Activated naive CD4-positive, alpha-beta T cell treated with anti-CD3 and anti-CD28 coated beads, Interleukin-2, amount 10 ng/mL, durations not matched to agents 7 days and 5 days (primary cell): ENCODE results near the gene LRRC8D.

Experiments
- CTCF ChIA-PET: fragments of 350-600 bp; sonication (Branson Sonifier 250); formaldehyde crosslinking; loops from one replicate; lab custom pipeline; 2021; ENCODE audit warnings: antibody characterized with exemption; lab: Charles Lee
- DNase-seq: peaks from one replicate; pipeline ENCODE4 v3.0.0-alpha.2; 2020
- H3K27ac Mint-ChIP-seq: one replicate; pipeline ENCODE4 v1.8.0; 2021; ENCODE audit warnings: mild to moderate bottlenecking, moderate library complexity, mixed read lengths
- H3K27me3 Mint-ChIP-seq: one replicate; pipeline ENCODE4 v1.8.0; 2021; ENCODE audit warnings: mild to moderate bottlenecking, mixed read lengths
- H3K36me3 Mint-ChIP-seq: one replicate; pipeline ENCODE4 v1.8.0; 2021; ENCODE audit warnings: mixed read lengths
- H3K4me1 Mint-ChIP-seq: one replicate; pipeline ENCODE4 v1.8.0; 2021; ENCODE audit warnings: mixed read lengths
- H3K4me3 Mint-ChIP-seq: one replicate; pipeline ENCODE4 v1.8.0; 2021; ENCODE audit warnings: mild to moderate bottlenecking, moderate library complexity, mixed read lengths
- H3K9me3 Mint-ChIP-seq: one replicate; pipeline ENCODE4 v1.8.0; 2021; ENCODE audit warnings: mixed read lengths

The LRRC8D gene

DNA sequence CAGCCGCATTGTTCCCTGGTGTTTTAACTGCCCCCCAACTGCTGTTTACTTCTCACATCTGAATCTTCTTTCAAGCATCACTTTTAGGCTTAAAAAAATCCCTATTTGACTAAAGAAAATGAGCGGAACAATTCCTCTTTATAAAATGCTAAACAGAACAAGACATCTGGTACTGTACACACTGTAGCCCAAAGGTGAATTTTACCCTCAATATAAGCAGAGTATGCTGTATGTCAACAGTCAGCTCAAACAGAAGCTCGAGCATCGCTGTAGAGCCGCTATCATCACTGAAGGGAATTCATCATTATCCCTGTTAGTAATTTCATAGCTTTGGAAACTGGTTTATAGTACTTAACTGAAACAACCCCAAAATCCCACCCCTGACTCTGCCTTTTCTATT is 85.3 kb downstream of the LRRC8D start:
- no peak overlapping the region for H3K4me3 Mint-ChIP-seq
- CTCF ChIA-PET = interaction anchor here (1.1 to 1.2 kb wide), 2 partner anchors 10 to 83 kb away, joined by 3 read pairs; no protein-coding TSS in a partner anchor
- no peak for DNase-seq
- H3K4me1 Mint-ChIP-seq = peaks cover 22% of the 10 kb centered on the region
- H3K36me3 Mint-ChIP-seq = peaks cover 12% of the 10 kb centered on the region
- H3K27ac Mint-ChIP-seq = no peak overlapping the region
- H3K9me3 Mint-ChIP-seq = no peaks in the 10 kb centered on the region
- H3K27me3 Mint-ChIP-seq = no peaks in the 10 kb centered on the region

DNA sequence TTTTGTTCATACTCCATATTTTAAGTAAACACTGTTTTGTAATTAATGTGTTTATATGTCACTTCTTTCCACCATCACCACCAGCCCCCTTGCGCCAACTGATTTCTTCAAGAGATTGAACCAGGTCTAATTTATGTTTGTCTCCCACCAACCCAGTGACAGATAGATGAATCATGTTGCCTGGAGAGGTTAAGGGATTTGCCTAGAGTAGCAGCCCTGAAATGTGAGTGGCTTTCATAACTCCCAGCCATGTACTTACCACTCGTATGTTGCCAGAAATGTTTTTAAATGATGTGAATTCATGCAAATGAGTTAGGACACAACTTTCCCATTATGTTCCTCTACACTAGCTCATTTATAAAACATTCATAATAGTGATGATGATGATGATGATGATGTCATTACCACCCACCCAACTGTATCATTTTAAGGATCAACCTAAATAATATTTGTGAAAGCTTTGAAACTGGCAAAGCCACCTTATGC is 86.9 kb downstream of the LRRC8D start:
- Mint-ChIP-seq H3K27me3 (no peaks in the 10 kb centered on the region), H3K4me1 (peaks cover 23% of the 10 kb centered on the region), H3K27ac (no peak overlapping the region), H3K4me3 (no peak overlapping the region), H3K9me3 (no peaks in the 10 kb centered on the region), H3K36me3 (peaks cover 15% of the 10 kb centered on the region)
- DNase-seq = no peak
- CTCF ChIA-PET = no interaction called here

DNA sequence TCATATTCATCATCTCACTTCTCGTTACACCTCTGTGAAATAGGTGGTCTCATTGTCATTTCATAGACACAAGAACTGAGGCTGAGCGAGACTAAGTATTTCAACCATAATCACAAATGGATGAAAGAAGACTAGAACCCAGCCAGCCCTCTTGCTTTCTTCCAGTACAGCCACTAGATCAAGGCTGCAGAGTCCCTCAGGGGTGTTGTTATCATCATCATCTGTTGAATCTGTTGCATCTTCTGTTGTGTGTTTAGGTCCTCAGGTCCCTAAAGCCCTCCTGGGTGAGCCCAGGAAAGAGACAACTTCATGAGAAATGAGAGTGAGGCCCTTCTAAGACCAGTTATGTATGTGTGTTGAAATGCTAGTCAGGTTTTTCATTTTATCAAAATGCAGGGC is 87.4 kb downstream of the LRRC8D start:
- no peak overlapping the region for H3K4me3 Mint-ChIP-seq
- CTCF ChIA-PET = no interaction called here
- H3K36me3 Mint-ChIP-seq = peaks cover 17% of the 10 kb centered on the region
- no peaks in the 10 kb centered on the region for H3K27me3 Mint-ChIP-seq
- no peaks in the 10 kb centered on the region for H3K9me3 Mint-ChIP-seq
- H3K4me1 Mint-ChIP-seq = peaks cover 27% of the 10 kb centered on the region
- no peak overlapping the region for H3K27ac Mint-ChIP-seq
- no peak for DNase-seq

DNA sequence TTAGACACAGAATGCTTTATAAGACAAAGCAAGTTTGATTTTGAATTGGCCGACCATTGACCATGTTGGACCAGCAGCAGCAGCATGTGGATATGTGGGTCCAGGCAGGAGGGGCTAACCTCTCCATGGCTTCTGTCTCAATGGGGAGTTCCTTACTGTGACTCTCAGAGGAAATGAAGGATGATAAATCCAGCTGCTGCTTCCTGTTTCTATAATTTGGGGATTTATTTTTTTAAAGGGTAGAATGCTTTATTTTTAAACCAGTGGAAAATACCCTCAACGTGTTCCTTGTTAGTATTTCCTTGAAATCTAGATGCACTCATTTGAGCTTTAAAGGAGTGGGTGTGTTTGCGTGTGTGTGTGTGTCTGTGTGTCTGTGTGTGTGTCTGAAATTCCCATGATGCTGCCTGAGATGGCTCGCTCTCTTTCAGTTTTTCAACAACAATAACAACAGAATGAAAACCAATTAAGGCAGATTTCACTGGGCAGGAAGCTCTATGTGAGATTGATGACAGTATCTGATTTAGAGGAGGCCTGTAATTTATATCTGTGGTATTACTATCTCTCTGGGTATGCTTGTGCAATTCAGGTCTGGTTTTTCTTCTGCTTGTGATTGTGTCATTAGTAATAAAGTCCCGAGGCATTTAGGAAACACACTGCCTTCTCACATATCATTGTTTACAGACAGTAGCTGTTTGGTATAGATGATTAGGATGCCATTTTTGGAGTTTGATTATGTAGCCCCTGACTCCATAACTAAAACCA is 88.0 kb downstream of the LRRC8D start:
- Mint-ChIP-seq H3K36me3 (peaks cover 17% of the 10 kb centered on the region), H3K27ac (no peak overlapping the region), H3K4me1 (peaks cover 26% of the 10 kb centered on the region), H3K27me3 (no peaks in the 10 kb centered on the region), H3K9me3 (no peaks in the 10 kb centered on the region), H3K4me3 (no peak overlapping the region)
- no peak for DNase-seq
- CTCF ChIA-PET = interaction anchor here (0.5 kb wide), 1 partner anchor 947 kb away, joined by 3 read pairs; no protein-coding TSS in a partner anchor

DNA sequence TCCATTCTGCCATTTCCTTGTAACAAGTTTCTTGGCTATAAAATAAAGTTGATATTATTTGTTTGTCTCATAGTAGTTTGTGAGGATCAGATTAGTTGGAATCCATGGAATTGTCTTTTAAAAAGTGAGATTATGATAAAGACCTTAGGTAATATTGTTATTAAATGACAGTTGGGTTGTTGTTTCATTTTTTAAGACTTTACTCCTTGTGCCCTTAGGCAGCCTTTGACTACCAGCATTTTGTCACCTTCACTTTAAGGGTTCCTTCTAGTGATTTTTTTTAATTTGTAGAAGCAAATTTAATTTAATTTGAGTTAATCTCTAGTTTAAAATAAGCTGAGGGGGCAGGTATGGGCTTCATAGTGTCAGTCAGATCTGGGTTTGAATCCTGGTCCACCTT is 89.4 kb downstream of the LRRC8D start:
- no peaks in the 10 kb centered on the region for H3K9me3 Mint-ChIP-seq
- H3K27me3 Mint-ChIP-seq = no peaks in the 10 kb centered on the region
- H3K36me3 Mint-ChIP-seq = peaks cover 15% of the 10 kb centered on the region
- CTCF ChIA-PET = no interaction called here
- H3K4me1 Mint-ChIP-seq = peaks cover 19% of the 10 kb centered on the region
- no peak overlapping the region for H3K27ac Mint-ChIP-seq
- no peak overlapping the region for H3K4me3 Mint-ChIP-seq
- no peak for DNase-seq

DNA sequence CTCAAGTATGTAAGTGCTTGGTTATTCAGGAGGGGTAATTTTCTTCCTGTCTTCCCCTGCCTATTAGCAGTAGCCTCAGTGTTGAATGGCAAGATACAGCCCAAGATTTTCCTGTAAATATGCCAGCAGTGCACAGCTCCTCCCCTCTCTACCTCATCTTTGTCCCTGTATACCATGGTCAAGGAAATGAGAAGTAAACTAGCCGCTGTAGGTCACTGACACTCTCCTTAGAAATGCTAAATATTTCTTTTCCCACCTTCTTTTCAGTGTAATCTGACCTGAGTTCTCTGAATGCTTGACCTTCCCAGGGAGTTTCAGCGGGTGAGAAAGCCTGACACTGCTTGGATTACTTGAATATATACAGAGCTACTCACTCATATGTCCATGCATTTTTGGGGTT is 89.9 kb downstream of the LRRC8D start:
- no peaks in the 10 kb centered on the region for H3K9me3 Mint-ChIP-seq
- H3K36me3 Mint-ChIP-seq = peaks cover 12% of the 10 kb centered on the region
- H3K4me3 Mint-ChIP-seq = no peak overlapping the region
- CTCF ChIA-PET = no interaction called here
- DNase-seq = no peak
- H3K4me1 Mint-ChIP-seq = peaks cover 19% of the 10 kb centered on the region
- no peak overlapping the region for H3K27ac Mint-ChIP-seq
- H3K27me3 Mint-ChIP-seq = no peaks in the 10 kb centered on the region

DNA sequence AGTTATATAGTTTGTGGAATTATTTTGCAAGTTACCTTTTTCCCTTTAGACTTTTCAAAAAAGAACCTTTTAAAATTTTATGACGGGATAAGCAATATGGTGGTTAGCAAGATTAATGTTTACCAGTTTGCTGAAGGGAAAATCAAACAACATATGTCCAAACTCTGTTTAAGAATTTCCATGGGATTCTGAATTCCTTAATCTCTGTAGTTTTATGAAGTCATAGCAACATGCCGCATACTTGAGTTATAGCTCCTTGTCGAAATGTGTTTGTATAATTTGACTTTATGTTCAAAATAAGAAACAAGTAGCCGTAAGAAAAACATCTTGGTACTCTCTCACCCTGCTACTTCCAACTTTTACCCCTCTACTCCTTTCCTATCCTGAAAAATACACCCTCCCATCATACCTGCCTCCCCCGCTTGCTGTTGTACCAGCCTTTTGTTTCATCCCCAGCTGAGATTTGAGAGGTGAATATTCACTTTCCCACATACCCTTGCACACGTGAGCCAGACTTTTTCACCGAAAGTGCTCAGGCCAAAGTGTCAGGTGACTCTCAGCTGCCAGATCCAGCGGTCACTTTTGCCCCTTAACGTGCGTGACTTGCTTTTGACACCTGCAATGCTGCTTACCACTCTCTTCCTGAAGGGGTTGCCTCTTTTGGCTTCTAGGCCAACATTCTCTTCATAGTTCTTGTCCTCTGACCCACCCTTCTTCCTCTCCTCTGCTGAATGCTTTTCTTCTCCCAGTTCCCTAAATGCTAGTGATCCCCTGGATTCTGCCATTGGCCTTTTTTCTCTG is 90.6 kb downstream of the LRRC8D start:
- Mint-ChIP-seq H3K4me1 (peaks cover 19% of the 10 kb centered on the region), H3K36me3 (peaks cover 12% of the 10 kb centered on the region)

DNA sequence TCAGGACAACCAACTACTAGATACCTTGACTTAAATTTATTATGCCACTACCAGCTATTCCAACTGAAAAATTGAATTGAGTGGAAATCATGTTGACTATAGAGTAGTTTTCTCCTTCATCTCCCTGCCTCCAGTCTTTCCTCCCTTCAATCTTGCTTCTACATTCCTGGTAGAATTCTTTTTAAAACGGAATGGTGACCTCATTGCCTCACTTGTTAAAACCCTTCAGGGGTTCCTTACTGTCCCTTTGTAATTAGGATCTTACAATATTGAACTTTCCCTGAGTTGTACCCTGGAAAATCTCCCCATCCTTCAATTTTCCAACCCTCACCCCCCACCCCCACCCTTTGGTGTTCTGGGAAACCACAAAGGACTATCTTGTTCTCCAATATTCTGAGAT is 91.2 kb downstream of the LRRC8D start:
- peaks cover 14% of the 10 kb centered on the region for H3K36me3 Mint-ChIP-seq
- H3K9me3 Mint-ChIP-seq = no peaks in the 10 kb centered on the region
- no peak overlapping the region for H3K27ac Mint-ChIP-seq
- H3K4me1 Mint-ChIP-seq = peaks cover 14% of the 10 kb centered on the region
- no peaks in the 10 kb centered on the region for H3K27me3 Mint-ChIP-seq
- CTCF ChIA-PET = no interaction called here
- H3K4me3 Mint-ChIP-seq = no peak overlapping the region
- no peak for DNase-seq

More for the DNA sequence above, 90.6 kb downstream of the LRRC8D start:
- no peak for DNase-seq
- Mint-ChIP-seq H3K27me3 (no peaks in the 10 kb centered on the region), H3K4me3 (no peak overlapping the region), H3K27ac (no peak overlapping the region), H3K9me3 (no peaks in the 10 kb centered on the region)
- CTCF ChIA-PET = no interaction called here

DNA sequence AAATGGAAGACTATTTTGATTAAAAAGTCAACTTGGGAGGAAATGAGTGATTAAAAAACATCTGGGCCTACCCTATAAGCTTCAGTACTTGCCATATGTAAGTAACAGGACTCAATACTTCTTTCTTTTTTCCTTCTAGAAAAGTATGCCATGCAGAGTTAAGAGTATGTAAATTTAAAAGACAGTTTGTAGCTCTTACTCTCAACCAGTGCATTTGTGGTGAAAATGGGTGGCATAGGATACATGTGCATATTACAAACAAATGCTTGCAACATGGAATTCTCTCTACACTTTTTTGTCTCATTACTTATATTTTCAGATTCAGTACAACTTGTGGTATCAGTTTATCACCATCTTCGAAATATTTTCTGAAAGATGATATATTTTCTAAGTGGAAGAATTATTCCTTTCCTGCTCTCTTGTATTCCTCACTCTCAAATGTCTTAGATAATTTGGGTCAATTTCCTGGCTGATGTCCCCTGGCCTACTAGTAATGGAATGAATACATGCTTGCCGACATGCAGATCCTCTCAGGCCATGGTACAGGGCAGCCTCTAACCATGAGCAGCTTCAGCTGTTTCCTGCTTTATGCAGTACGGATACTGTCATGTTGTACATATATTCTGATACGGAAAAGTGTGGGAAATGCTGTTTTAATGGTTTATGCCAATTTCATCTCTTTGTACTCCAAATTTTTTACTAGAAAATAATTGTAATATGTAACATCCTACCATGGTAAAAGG is 92.7 kb downstream of the LRRC8D start:
- no peak for DNase-seq
- H3K36me3 Mint-ChIP-seq = peaks cover 13% of the 10 kb centered on the region
- no peaks in the 10 kb centered on the region for H3K27me3 Mint-ChIP-seq
- H3K9me3 Mint-ChIP-seq = no peaks in the 10 kb centered on the region
- peaks cover 11% of the 10 kb centered on the region for H3K4me1 Mint-ChIP-seq
- H3K4me3 Mint-ChIP-seq = no peak overlapping the region
- H3K27ac Mint-ChIP-seq = no peak overlapping the region
- CTCF ChIA-PET = no interaction called here

DNA sequence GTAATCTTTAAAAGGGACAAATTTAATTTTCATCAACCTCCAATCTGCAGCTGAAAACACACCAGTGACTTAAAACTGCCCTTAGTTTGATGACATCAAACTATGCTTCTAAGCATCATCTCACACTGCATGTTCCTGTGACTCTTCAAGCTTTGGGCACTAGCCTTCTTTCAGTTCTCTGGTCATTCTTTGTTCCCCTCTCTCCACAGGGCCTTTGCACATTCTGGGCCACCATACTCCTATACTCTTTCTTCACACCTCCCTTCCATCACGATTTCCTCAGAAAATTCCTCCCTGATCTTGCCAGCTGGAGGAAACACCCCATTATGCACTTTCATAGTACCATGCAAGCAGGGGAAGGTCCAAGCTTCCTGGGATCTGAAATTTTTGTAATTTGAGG is 96.5 kb downstream of the LRRC8D start:
- CTCF ChIA-PET = interaction anchor here (1.7 kb wide), 1 partner anchor 113 kb away, joined by 3 read pairs; no protein-coding TSS in a partner anchor
- Mint-ChIP-seq H3K9me3 (no peaks in the 10 kb centered on the region), H3K4me1 (peaks cover 9% of the 10 kb centered on the region), H3K27ac (no peak overlapping the region), H3K4me3 (no peak overlapping the region), H3K36me3 (peaks cover 16% of the 10 kb centered on the region), H3K27me3 (no peaks in the 10 kb centered on the region)
- DNase-seq = no peak

DNA sequence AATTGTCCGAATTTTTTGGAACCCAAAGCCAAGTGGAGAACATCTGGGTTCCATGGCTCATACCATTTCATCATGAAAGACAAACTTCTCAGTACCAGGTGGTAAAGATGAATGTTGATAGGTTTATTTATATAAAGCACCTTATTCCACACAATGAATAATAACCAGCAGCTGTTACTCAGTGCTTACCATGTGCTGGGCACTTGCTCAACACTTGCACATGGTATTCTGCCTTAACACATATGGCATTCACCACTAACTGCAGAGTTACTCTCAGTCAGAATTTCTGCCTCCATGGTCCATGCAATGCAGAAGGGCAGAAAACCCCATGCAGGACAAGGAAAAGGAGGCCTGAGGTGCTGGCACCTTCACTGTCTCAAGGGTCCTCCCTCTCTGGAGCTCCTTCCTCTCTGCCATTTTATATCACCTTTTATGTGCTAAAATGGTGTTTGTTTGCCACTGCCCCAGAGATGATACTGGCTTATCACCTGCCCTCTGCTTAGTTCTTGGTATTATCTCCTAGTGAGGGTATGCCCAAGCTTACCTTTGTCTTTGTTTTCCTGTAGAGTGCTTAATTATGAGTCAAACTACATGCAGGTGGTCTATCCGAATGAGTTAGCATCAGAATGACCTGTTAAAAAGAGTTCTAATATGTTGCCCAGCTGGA is 97.4 kb downstream of the LRRC8D start:
- CTCF ChIA-PET = interaction anchor here (0.6 kb wide), 1 partner anchor 352 kb away, joined by 3 read pairs; no protein-coding TSS in a partner anchor
- H3K36me3 Mint-ChIP-seq = peaks cover 18% of the 10 kb centered on the region
- peaks cover 4% of the 10 kb centered on the region for H3K4me1 Mint-ChIP-seq
- DNase-seq = no peak
- H3K4me3 Mint-ChIP-seq = no peak overlapping the region
- H3K9me3 Mint-ChIP-seq = no peaks in the 10 kb centered on the region
- no peaks in the 10 kb centered on the region for H3K27me3 Mint-ChIP-seq
- H3K27ac Mint-ChIP-seq = no peak overlapping the region

DNA sequence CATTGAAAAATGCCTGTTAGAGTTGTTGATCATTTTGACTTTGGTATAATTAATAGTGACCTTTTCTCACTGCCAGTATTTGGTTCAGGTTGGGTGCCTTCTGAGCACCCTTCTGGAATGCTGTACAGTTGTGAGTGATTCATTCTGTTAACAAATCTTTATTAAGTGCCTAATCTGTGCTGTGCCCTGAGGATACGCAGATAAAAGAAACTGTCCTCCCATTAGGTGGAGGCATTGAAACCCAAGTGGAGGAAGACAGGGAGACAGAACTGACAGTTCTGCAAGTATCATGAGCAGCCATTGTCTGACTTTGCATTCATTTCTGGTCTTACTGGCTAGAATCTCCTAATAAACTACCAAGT is 97.9 kb downstream of the LRRC8D start:
- DNase-seq = no peak
- Mint-ChIP-seq H3K9me3 (peaks cover 5% of the 10 kb centered on the region), H3K36me3 (peaks cover 23% of the 10 kb centered on the region), H3K4me3 (no peak overlapping the region), H3K27ac (no peak overlapping the region), H3K27me3 (no peaks in the 10 kb centered on the region), H3K4me1 (peaks cover 4% of the 10 kb centered on the region)
- CTCF ChIA-PET = no interaction called here

DNA sequence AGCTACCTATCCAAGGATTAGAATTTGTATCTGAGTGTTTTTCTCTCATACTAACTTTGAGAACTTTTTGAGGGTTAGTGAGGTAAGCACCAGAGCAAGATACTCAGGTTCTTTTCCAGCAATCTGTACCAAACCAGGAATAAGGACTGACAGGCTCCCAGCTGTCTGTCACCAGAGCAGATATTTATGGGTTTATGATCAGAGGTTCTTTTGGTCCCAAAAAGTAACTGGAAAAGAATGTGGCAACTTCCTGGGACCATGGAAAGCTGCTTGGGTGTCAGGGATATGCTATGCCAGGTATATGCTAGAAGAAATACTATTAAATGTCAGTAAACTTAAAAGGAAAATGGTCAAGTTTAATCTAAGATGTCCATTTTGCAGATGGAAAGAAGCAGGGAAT is 98.3 kb downstream of the LRRC8D start:
- DNase-seq = no peak
- Mint-ChIP-seq H3K4me3 (no peak overlapping the region), H3K36me3 (peaks cover 27% of the 10 kb centered on the region), H3K27me3 (no peaks in the 10 kb centered on the region), H3K9me3 (peaks cover 5% of the 10 kb centered on the region), H3K4me1 (peaks cover 4% of the 10 kb centered on the region), H3K27ac (no peak overlapping the region)
- CTCF ChIA-PET = no interaction called here

DNA sequence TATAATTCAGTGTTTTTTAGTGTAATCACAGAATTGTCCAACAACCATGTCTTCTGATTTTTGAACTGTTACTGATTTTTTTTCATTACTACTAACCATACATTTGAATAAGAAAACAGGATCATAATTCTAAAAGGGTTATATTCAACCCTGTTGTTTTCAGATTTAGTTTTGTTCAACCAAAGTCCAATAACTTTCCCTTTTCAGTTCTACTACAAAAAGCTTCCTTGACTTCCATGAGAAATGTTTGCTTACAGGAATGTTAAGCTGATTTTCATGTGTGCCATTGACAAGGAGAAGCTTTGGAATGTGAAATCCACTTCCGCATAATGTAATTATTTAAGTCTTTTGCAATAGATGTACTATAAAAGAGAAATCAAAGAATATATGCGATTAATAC is 102.1 kb downstream of the LRRC8D start:
- Mint-ChIP-seq H3K27ac (no peak overlapping the region), H3K4me1 (peaks cover 4% of the 10 kb centered on the region), H3K9me3 (peaks cover 5% of the 10 kb centered on the region), H3K36me3 (peaks cover 24% of the 10 kb centered on the region), H3K4me3 (no peak overlapping the region), H3K27me3 (no peaks in the 10 kb centered on the region)
- CTCF ChIA-PET = interaction anchor here (0.7 kb wide), 1 partner anchor 32 kb away, joined by 3 read pairs; no protein-coding TSS in a partner anchor
- DNase-seq = no peak
